ENCODE data around the gene ZBTB25. TPM values are rescaled to one million over a fixed set of nuclear protein-coding genes. Genes with fewer than 3 reads are reported as not detected.
A peak's percentile ranks its signal among the peaks of the same experiment; 100 is the strongest.

ZBTB25 gene
- total RNA-seq, 1 donor from 2014 or later: 9.4 TPM

GRCh38 chr14:64544607-64545312, 41.1 kb upstream of the ZBTB25 start:
- H3K36me3 Mint-ChIP-seq (ENCODE audit: low read depth, unreplicated experiment): peaks cover 5% of the 10 kb centered on the region
- peaks cover 4% of the 10 kb centered on the region for H3K27me3 Mint-ChIP-seq (ENCODE audit: unreplicated experiment)
- no peak overlapping the region for H3K4me3 Mint-ChIP-seq (ENCODE audit: unreplicated experiment)
- no peak overlapping the region for H3K27ac Mint-ChIP-seq (ENCODE audit: unreplicated experiment)
- H3K9me3 Mint-ChIP-seq (ENCODE audit: unreplicated experiment): peaks cover 10% of the 10 kb centered on the region
- no peak for DNase-seq (ENCODE audit: low spot score)
- TF ChIP-seq CTCF (IDR thresholded peaks at IDR 0.05; ENCODE audit: unreplicated experiment): no peak
- H3K4me1 Mint-ChIP-seq (ENCODE audit: unreplicated experiment): peaks cover 8% of the 10 kb centered on the region

GRCh38 chr14:64542836-64543201, 39.2 kb upstream of the ZBTB25 start:
- no peak for DNase-seq (ENCODE audit: low spot score)
- Mint-ChIP-seq H3K27me3 (ENCODE audit: unreplicated experiment) (peaks cover 4% of the 10 kb centered on the region), H3K4me1 (ENCODE audit: unreplicated experiment) (peaks cover 14% of the 10 kb centered on the region), H3K27ac (ENCODE audit: unreplicated experiment) (peak overlapping the region; percentile 22), H3K9me3 (ENCODE audit: unreplicated experiment) (peaks cover 10% of the 10 kb centered on the region), H3K4me3 (ENCODE audit: unreplicated experiment) (no peak overlapping the region), H3K36me3 (ENCODE audit: low read depth, unreplicated experiment) (peaks cover 9% of the 10 kb centered on the region)
- TF ChIP-seq CTCF (IDR thresholded peaks at IDR 0.05; ENCODE audit: unreplicated experiment): no peak

- Mint-ChIP-seq H3K27ac (ENCODE audit: unreplicated experiment) (peak overlapping the region; percentile 22), H3K9me3 (ENCODE audit: unreplicated experiment) (peaks cover 10% of the 10 kb centered on the region), H3K4me3 (ENCODE audit: unreplicated experiment) (no peak overlapping the region), H3K4me1 (ENCODE audit: unreplicated experiment) (peaks cover 14% of the 10 kb centered on the region), H3K36me3 (ENCODE audit: low read depth, unreplicated experiment) (peaks cover 9% of the 10 kb centered on the region), H3K27me3 (ENCODE audit: unreplicated experiment) (peaks cover 4% of the 10 kb centered on the region)
- no peak for TF ChIP-seq CTCF (IDR thresholded peaks at IDR 0.05; ENCODE audit: unreplicated experiment)
- no peak for DNase-seq (ENCODE audit: low spot score)
These were observed 38.6 kb upstream of the ZBTB25 start for GRCh38 chr14:64541972-64542835.

- DNase-seq (ENCODE audit: low spot score): no peak
- Mint-ChIP-seq H3K27ac (ENCODE audit: unreplicated experiment) (no peak overlapping the region), H3K9me3 (ENCODE audit: unreplicated experiment) (peaks cover 10% of the 10 kb centered on the region), H3K27me3 (ENCODE audit: unreplicated experiment) (peaks cover 4% of the 10 kb centered on the region), H3K4me3 (ENCODE audit: unreplicated experiment) (no peak overlapping the region), H3K36me3 (ENCODE audit: low read depth, unreplicated experiment) (peaks cover 9% of the 10 kb centered on the region), H3K4me1 (ENCODE audit: unreplicated experiment) (peaks cover 16% of the 10 kb centered on the region)
- no peak for TF ChIP-seq CTCF (IDR thresholded peaks at IDR 0.05; ENCODE audit: unreplicated experiment)
These were observed 37.8 kb upstream of the ZBTB25 start for GRCh38 chr14:64541261-64541971.

All from endothelial cell (in vitro differentiated cells).